Measurements from ENCODE around the gene IQUB. TPM values are rescaled to one million over a fixed set of nuclear protein-coding genes. Genes with fewer than 3 reads are reported as not detected.

IQUB gene
- total RNA-seq, 2 donors from 2014 or later, result 2.0 to 4.8 TPM

DNA sequence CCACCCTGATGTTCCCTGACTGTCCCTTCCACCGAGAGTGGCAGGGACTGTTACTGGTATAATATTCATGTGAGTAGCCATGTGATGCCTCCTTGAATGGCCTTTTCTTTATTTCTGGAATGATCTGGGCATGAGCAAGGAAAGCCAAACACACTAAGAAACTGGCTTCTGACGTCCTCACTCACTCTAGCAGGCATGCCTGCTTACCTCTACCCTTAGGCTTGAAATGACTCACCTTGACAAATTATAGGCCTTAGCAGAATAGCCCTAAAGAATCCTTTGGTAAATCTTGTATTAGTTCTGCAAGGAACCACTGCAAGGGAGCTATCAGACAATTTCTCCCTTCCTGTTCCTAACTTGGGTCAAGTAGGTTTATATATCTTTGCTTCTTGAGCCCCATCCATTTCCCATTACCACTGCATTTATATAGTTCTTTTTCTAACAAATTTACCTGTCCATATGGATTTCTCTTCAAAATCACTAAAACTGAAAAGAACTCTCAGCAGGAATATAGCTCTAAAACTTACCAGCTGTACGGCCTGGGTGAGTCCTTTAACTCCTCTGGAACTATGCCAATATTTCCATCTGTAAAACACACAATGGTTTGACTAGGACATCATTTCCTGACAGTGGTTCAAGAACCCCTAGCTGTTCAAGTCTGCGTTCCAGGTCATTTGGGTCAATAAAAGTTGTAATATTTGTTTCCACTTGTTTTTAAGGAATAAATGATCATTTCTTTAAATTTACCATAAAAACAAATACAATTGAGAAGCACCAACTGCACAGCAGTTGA is 36.2 kb upstream of the IQUB start:
- no peaks in the 10 kb centered on the region for H3K36me3 ChIP-seq
- H3K9me3 ChIP-seq, result no peaks in the 10 kb centered on the region
- TF ChIP-seq, protein P1, sequence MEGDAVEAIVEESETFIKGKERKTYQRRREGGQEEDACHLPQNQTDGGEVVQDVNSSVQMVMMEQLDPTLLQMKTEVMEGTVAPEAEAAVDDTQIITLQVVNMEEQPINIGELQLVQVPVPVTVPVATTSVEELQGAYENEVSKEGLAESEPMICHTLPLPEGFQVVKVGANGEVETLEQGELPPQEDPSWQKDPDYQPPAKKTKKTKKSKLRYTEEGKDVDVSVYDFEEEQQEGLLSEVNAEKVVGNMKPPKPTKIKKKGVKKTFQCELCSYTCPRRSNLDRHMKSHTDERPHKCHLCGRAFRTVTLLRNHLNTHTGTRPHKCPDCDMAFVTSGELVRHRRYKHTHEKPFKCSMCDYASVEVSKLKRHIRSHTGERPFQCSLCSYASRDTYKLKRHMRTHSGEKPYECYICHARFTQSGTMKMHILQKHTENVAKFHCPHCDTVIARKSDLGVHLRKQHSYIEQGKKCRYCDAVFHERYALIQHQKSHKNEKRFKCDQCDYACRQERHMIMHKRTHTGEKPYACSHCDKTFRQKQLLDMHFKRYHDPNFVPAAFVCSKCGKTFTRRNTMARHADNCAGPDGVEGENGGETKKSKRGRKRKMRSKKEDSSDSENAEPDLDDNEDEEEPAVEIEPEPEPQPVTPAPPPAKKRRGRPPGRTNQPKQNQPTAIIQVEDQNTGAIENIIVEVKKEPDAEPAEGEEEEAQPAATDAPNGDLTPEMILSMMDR (IDR thresholded peaks at IDR 0.05), result no peak
- TF ChIP-seq POLR2A (IDR thresholded peaks at IDR 0.05), result no peak
- no peak for TF ChIP-seq POLR2AphosphoS5 (IDR thresholded peaks at IDR 0.05)
- H3K4me1 ChIP-seq (replicated peaks), result no peaks in the 10 kb centered on the region
- intact Hi-C loops (cut with DNase I), result no loop called here
- no peak for DNase-seq (ENCODE audit: low spot score)
- H3K27me3 ChIP-seq (replicated peaks; ENCODE audit: insufficient read depth), result no peaks in the 10 kb centered on the region
- H3K27ac ChIP-seq, result no peak overlapping the region
- WGBS, result 54% methylated on average over 4 of the region's 4 CpGs
- H3K4me3 ChIP-seq, result no peak overlapping the region

DNA sequence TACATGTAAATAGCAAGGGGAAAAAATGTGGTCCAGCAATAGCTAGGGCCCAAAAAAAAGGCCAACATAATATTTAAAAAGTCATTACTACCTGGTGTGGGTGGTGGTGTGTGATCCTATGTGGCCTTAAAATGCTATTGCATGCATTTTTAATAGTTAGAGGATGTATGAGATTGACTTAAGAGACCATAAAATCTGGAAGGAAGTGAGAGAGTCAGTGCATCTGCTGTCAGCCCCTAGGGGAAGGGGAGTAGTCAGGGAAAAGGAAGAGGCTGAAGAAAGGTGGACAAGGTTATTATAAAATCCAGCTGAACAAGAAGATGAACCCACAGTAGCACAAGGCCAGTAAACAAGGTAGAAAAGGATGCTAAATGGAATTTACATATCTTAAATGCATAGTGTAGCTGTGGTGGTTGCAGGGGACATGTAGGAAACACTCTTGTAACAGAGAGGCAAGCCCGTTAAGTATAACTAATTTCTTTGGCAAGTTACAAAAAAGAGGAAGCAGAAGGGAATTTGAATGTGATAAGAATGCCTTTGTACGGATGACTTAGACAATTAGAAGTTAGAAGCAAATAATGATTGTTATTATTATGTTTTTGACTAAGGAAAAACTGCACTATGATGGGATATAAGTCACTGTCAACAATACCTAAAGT is 35.1 kb upstream of the IQUB start:
- Histone ChIP-seq H3K9me3 (no peaks in the 10 kb centered on the region), H3K27ac (no peak overlapping the region), H3K4me3 (no peak overlapping the region), H3K27me3 (replicated peaks; ENCODE audit: insufficient read depth) (no peaks in the 10 kb centered on the region), H3K36me3 (no peaks in the 10 kb centered on the region), H3K4me1 (replicated peaks) (no peaks in the 10 kb centered on the region)
- DNase-seq (ENCODE audit: low spot score), result no peak
- WGBS, result 57% methylated on average over 2 of the region's 2 CpGs
- intact Hi-C loops (cut with DNase I), result no loop called here
- TF ChIP-seq POLR2AphosphoS5 (IDR thresholded peaks at IDR 0.05) (no peak), POLR2A (IDR thresholded peaks at IDR 0.05) (no peak)
- TF ChIP-seq, protein P1 (IDR thresholded peaks at IDR 0.05), result no peak

DNA sequence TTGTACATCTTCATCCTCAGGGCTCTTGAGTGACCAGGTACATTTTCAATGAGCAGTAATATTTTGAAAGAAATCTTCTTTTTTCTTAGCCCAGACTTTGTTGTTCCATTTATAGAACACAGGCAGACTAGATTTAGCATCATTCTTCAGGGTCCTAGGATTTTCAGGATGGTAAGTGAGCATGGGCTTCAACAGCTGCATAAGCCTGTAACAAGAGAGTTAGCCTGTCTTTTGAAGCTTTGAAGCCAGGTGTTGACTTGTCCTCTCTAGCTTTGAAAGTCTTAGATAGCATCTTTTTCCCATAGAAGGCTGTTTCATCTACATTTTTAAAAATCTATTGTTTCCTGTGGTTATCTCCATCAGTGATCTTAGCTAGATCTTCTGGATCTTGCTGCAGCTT is 27.7 kb upstream of the IQUB start:
- Histone ChIP-seq H3K4me1 (replicated peaks) (no peaks in the 10 kb centered on the region), H3K27me3 (replicated peaks; ENCODE audit: insufficient read depth) (no peaks in the 10 kb centered on the region), H3K4me3 (no peak overlapping the region), H3K27ac (no peak overlapping the region), H3K9me3 (no peaks in the 10 kb centered on the region), H3K36me3 (no peaks in the 10 kb centered on the region)
- TF ChIP-seq, protein P1 (IDR thresholded peaks at IDR 0.05), result no peak
- TF ChIP-seq POLR2AphosphoS5 (IDR thresholded peaks at IDR 0.05) (no peak), POLR2A (IDR thresholded peaks at IDR 0.05) (no peak)
- no peak for DNase-seq (ENCODE audit: low spot score)
- intact Hi-C loops (cut with DNase I), result no loop called here

DNA sequence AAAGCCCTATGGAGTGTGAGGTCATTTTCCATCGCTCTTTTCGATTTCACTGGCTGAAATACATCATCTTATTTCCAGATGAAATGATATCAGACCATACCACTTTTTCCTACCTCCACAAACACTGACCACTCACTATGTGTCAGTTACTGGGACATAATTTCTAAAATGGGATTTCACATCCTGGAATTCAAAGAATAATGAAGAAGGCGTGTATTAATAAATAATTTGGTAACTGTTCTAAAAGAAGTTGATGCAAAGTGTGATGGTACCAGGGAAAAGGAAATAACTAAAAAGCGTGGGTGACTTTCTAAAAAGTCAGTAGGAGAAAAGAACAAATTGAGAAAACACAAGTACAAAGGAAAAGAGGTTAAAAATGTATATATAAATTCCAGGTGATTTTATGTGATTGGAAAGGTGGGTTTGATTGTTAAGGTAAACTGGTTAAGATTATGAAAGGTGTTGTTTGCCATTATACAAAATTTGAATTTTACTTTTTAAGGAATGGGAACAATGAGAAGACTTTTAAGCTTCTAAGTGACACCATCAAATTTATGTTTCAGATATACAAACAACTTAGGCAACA is 24.0 kb upstream of the IQUB start:
- TF ChIP-seq POLR2A (IDR thresholded peaks at IDR 0.05) (no peak), POLR2AphosphoS5 (IDR thresholded peaks at IDR 0.05) (no peak)
- TF ChIP-seq, protein P1 (IDR thresholded peaks at IDR 0.05), result no peak
- 56% methylated on average over 4 of the region's 4 CpGs for WGBS
- intact Hi-C loops (cut with DNase I), result no loop called here

More for the DNA sequence above, 24.0 kb upstream of the IQUB start:
- H3K36me3 ChIP-seq, result no peaks in the 10 kb centered on the region
- no peaks in the 10 kb centered on the region for H3K27me3 ChIP-seq (replicated peaks; ENCODE audit: insufficient read depth)
- H3K27ac ChIP-seq, result peak overlapping the region; percentile 81 to 82
- DNase-seq (ENCODE audit: low spot score), result no peak
- H3K4me3 ChIP-seq, result peak overlapping the region; percentile 64 to 71
- peaks cover 2% of the 10 kb centered on the region for H3K4me1 ChIP-seq (replicated peaks)
- no peaks in the 10 kb centered on the region for H3K9me3 ChIP-seq

All from prostate gland (tissue), 2 donors.